HEK293 (cell line): ENCODE measurements around the gene EXOSC7.

Source experiments
- CTCF ChIA-PET: fragments of 350-600 bp; formaldehyde crosslinking; extraction: SDS; loops from one replicate; lab custom pipeline; 2021; ENCODE audit warnings: antibody characterized with exemption; lab: Yijun Ruan, JAX
- POLR2A ChIA-PET: fragments of 300-600 bp; formaldehyde crosslinking; extraction: SDS; loops from one replicate; lab custom pipeline; 2020; ENCODE audit warnings: antibody characterized with exemption, inconsistent platforms; lab: Yijun Ruan, JAX
- H3K27ac ChIP-seq: fragments of 200-500 bp; sonication (Bioruptor generic); 2 replicates; pipeline ENCODE4 v1.5.1; 2014; ENCODE audit warnings: low read depth, low read length, control low read depth, inconsistent platforms; ENCODE audit errors: extremely low read depth
- H3K36me3 ChIP-seq, 2 experiments: fragments of 200-500 bp in 1 of 2; sonication (Bioruptor generic) in 1 of 2; 1 replicate in 1 of 2; 2 replicates in 1 of 2; pipeline ENCODE4 v1.5.1; 2014 to 2017; ENCODE audit warnings: inconsistent platforms in 2 of 2, low read length in 2 of 2; ENCODE audit not compliant: control insufficient read depth in 2 of 2, insufficient read depth in 1 of 2
- H3K4me1 ChIP-seq: fragments of 200-500 bp; sonication (Bioruptor generic); 2 replicates; pipeline ENCODE4 v1.5.1; 2014; ENCODE audit warnings: mild to moderate bottlenecking, low read length, inconsistent platforms; ENCODE audit not compliant: control insufficient read depth, insufficient read depth
- H3K4me3 ChIP-seq: 2 replicates; pipeline ENCODE4 v1.5.1; 2011; ENCODE audit warnings: low read depth, mild to moderate bottlenecking, control low read depth, low read length, moderate library complexity
- H3K9me3 ChIP-seq: fragments of 200-500 bp; sonication (Bioruptor generic); 2 replicates; pipeline ENCODE4 v1.5.1; 2014; ENCODE audit warnings: low read depth, low read length, inconsistent platforms; ENCODE audit not compliant: control insufficient read depth, insufficient read depth
- ATF2 ChIP-seq: fragments of 450-650 bp; formaldehyde crosslinking; IDR thresholded peaks from 2 replicates; pipeline ENCODE4 v1.5.1; 2016; ENCODE audit warnings: missing biosample characterization, missing genetic modification characterization, low read depth
- GLI2 ChIP-seq: fragments of 450-650 bp; formaldehyde crosslinking; IDR thresholded peaks from 2 replicates; pipeline ENCODE4; 2017; ENCODE audit warnings: missing biosample characterization, missing genetic modification characterization, low read depth, borderline replicate concordance
- INSM2 ChIP-seq: fragments of 450-650 bp; formaldehyde crosslinking; IDR thresholded peaks from 2 replicates; pipeline ENCODE4 v1.5.1; 2016; ENCODE audit warnings: missing biosample characterization, missing genetic modification characterization
- PRDM10 ChIP-seq: fragments of 450-650 bp; formaldehyde crosslinking; IDR thresholded peaks from 2 replicates; pipeline ENCODE4 v1.5.1; 2016; ENCODE audit warnings: missing biosample characterization, missing genetic modification characterization
- RBAK ChIP-seq: fragments of 450-650 bp; formaldehyde crosslinking; IDR thresholded peaks from 2 replicates; pipeline ENCODE4 v1.5.1; 2016; ENCODE audit warnings: missing biosample characterization, missing genetic modification characterization
- TCF7L2 ChIP-seq: IDR thresholded peaks from 2 replicates; pipeline ENCODE4 v1.6.1; 2011; ENCODE audit warnings: low read depth, mild to moderate bottlenecking, inconsistent platforms, low read length, moderate library complexity, borderline replicate concordance
- TRIM28 ChIP-seq: IDR thresholded peaks from 2 replicates; pipeline ENCODE4 v1.6.1; 2011; ENCODE audit warnings: low read length, control low read depth, borderline replicate concordance
- ZBTB20 ChIP-seq: fragments of 450-650 bp; formaldehyde crosslinking; IDR thresholded peaks from 2 replicates; pipeline ENCODE4 v1.5.1; 2016; ENCODE audit warnings: missing biosample characterization, missing genetic modification characterization
- ZBTB21 ChIP-seq: fragments of 450-650 bp; formaldehyde crosslinking; IDR thresholded peaks from 2 replicates; pipeline ENCODE4 v1.5.1; 2017; ENCODE audit warnings: missing biosample characterization, missing genetic modification characterization
- ZFP37 ChIP-seq: fragments of 450-650 bp; formaldehyde crosslinking; IDR thresholded peaks from 2 replicates; pipeline ENCODE4 v1.5.1; 2016; ENCODE audit warnings: missing biosample characterization, missing genetic modification characterization
- ZIC2 ChIP-seq: fragments of 450-650 bp; formaldehyde crosslinking; IDR thresholded peaks from 2 replicates; pipeline ENCODE4 v1.5.1; 2016; ENCODE audit warnings: missing biosample characterization, missing genetic modification characterization
- ZNF10 ChIP-seq: fragments of 450-650 bp; formaldehyde crosslinking; IDR thresholded peaks from 2 replicates; pipeline ENCODE4 v1.5.1; 2017; ENCODE audit warnings: missing biosample characterization, missing genetic modification characterization
- ZNF112 ChIP-seq: fragments of 450-650 bp; formaldehyde crosslinking; IDR thresholded peaks from 2 replicates; pipeline ENCODE4 v1.5.0; 2017; ENCODE audit warnings: missing biosample characterization, missing genetic modification characterization
- ZNF121 ChIP-seq: fragments of 450-650 bp; formaldehyde crosslinking; IDR thresholded peaks from 2 replicates; pipeline ENCODE4 v1.5.1; 2016; ENCODE audit warnings: missing biosample characterization, missing genetic modification characterization
- ZNF140 ChIP-seq: fragments of 450-650 bp; formaldehyde crosslinking; IDR thresholded peaks from 2 replicates; pipeline ENCODE4 v1.5.1; 2016; ENCODE audit warnings: missing biosample characterization, missing genetic modification characterization
- ZNF19 ChIP-seq: fragments of 450-650 bp; formaldehyde crosslinking; IDR thresholded peaks from 2 replicates; pipeline ENCODE4; 2016; ENCODE audit warnings: missing biosample characterization, missing genetic modification characterization, low read depth
- ZNF202 ChIP-seq: fragments of 450-650 bp; formaldehyde crosslinking; IDR thresholded peaks from 2 replicates; pipeline ENCODE4 v1.5.1; 2016; ENCODE audit warnings: missing biosample characterization, missing genetic modification characterization, borderline replicate concordance
- ZNF248 ChIP-seq: fragments of 450-650 bp; formaldehyde crosslinking; IDR thresholded peaks from 2 replicates; pipeline ENCODE4 v1.5.1; 2017; ENCODE audit warnings: missing biosample characterization, missing genetic modification characterization
- ZNF280C ChIP-seq: fragments of 450-650 bp; formaldehyde crosslinking; IDR thresholded peaks from 2 replicates; pipeline ENCODE4 v1.5.1; 2016; ENCODE audit warnings: missing biosample characterization, missing genetic modification characterization
- ZNF324 ChIP-seq: fragments of 450-650 bp; formaldehyde crosslinking; IDR thresholded peaks from 2 replicates; pipeline ENCODE4 v1.5.1; 2016; ENCODE audit warnings: missing biosample characterization, missing genetic modification characterization
- ZNF366 ChIP-seq: fragments of 450-650 bp; formaldehyde crosslinking; conservative IDR thresholded peaks from 2 replicates; pipeline ENCODE4 v1.5.1; 2016; ENCODE audit warnings: missing biosample characterization, missing genetic modification characterization
- ZNF426 ChIP-seq: fragments of 450-650 bp; formaldehyde crosslinking; IDR thresholded peaks from 2 replicates; pipeline ENCODE4 v1.5.1; 2017; ENCODE audit warnings: missing biosample characterization, missing genetic modification characterization, mild to moderate bottlenecking, inconsistent platforms, moderate library complexity
- ZNF510 ChIP-seq: fragments of 450-650 bp; formaldehyde crosslinking; IDR thresholded peaks from 2 replicates; pipeline ENCODE4 v1.5.1; 2018; ENCODE audit warnings: mild to moderate bottlenecking, missing genetic modification characterization, missing biosample characterization; ENCODE audit not compliant: insufficient replicate concordance
- ZNF530 ChIP-seq: fragments of 450-650 bp; formaldehyde crosslinking; IDR thresholded peaks from 2 replicates; pipeline ENCODE4 v1.5.1; 2016; ENCODE audit warnings: low read depth, missing biosample characterization, missing genetic modification characterization
- ZNF621 ChIP-seq: fragments of 450-650 bp; formaldehyde crosslinking; IDR thresholded peaks from 2 replicates; pipeline ENCODE4 v1.5.1; 2017; ENCODE audit warnings: missing biosample characterization, missing genetic modification characterization
- ZNF664 ChIP-seq: fragments of 450-650 bp; formaldehyde crosslinking; IDR thresholded peaks from 2 replicates; pipeline ENCODE4 v1.5.1; 2016; ENCODE audit warnings: missing biosample characterization, missing genetic modification characterization
- ZNF777 ChIP-seq: fragments of 450-650 bp; formaldehyde crosslinking; IDR thresholded peaks from 2 replicates; pipeline ENCODE4 v1.5.1; 2017; ENCODE audit warnings: missing biosample characterization, missing genetic modification characterization, borderline replicate concordance
- TF ChIP-seq, protein P1 (sequence below): fragments of 450-650 bp; formaldehyde crosslinking; IDR thresholded peaks from 2 replicates; pipeline ENCODE4 v1.5.1; 2017; ENCODE audit warnings: missing biosample characterization, missing genetic modification characterization

The EXOSC7 gene

GRCh38 chr3:44995142-44995770 is 19.2 kb downstream of the EXOSC7 start:
- CTCF ChIA-PET: interaction anchor here (0.6 kb wide), 2 partner anchors 439 to 1261 kb away, joined by 3 to 4 read pairs; no protein-coding TSS in a partner anchor
- Histone ChIP-seq H3K4me1 (peaks cover 18% of the 10 kb centered on the region), H3K4me3 (no peak overlapping the region), H3K27ac (peak overlapping the region; percentile 55), H3K9me3 (no peaks in the 10 kb centered on the region), H3K36me3 (peaks cover 0 to 65% of the 10 kb centered on the region in 2 experiments; a peak in 1 of 3 replicates)
- POLR2A ChIA-PET: no interaction called here
- TF ChIP-seq ZIC2 (peak; percentile 81), ZNF621 (tag by site-specific recombination) (no peak), ZBTB21 (tag by site-specific recombination) (no peak), ZNF426 (no peak), ZNF280C (no peak), ZNF121 (tag by site-specific recombination) (no peak), ZNF366 (peak; percentile 94), RBAK (tag by site-specific recombination) (no peak), ZFP37 (tag by site-specific recombination) (no peak), TRIM28 (peak; percentile 66; the same call in 1 of the 2 replicates), ZNF112 (tag by site-specific recombination) (no peak), ZNF324 (no peak), INSM2 (tag by site-specific recombination) (peak; percentile 94), ZNF510 (tag by site-specific recombination) (no peak), ZNF202 (tag by site-specific recombination) (no peak), ZNF664 (tag by site-specific recombination) (peak; percentile 98), PRDM10 (tag by site-specific recombination) (peak; percentile 80), ZNF19 (tag by site-specific recombination) (no peak), ZNF10 (no peak), ZBTB20 (tag by site-specific recombination) (peak; percentile 38; the same call in 1 of the 2 replicates), ZNF530 (tag by site-specific recombination) (no peak), ATF2 (tag by site-specific recombination) (no peak), GLI2 (tag by site-specific recombination) (peak; percentile 90), ZNF248 (tag by site-specific recombination) (no peak), TCF7L2 (no peak; the same call in 1 of the 2 replicates), ZNF140 (tag by site-specific recombination) (no peak), ZNF777 (tag by site-specific recombination) (no peak)
- TF ChIP-seq, protein P1, sequence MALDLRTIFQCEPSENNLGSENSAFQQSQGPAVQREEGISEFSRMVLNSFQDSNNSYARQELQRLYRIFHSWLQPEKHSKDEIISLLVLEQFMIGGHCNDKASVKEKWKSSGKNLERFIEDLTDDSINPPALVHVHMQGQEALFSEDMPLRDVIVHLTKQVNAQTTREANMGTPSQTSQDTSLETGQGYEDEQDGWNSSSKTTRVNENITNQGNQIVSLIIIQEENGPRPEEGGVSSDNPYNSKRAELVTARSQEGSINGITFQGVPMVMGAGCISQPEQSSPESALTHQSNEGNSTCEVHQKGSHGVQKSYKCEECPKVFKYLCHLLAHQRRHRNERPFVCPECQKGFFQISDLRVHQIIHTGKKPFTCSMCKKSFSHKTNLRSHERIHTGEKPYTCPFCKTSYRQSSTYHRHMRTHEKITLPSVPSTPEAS (tag by site-specific recombination): no peak
